Measurements from ENCODE around the gene NDUFA3. TPM values are rescaled to one million over a fixed set of nuclear protein-coding genes. Genes with fewer than 3 reads are reported as not detected.
A peak's percentile ranks its signal among the peaks of the same experiment; 100 is the strongest.

The NDUFA3 gene
- total RNA-seq, 1 experiment from 2014 or later = 85.0 TPM

DNA sequence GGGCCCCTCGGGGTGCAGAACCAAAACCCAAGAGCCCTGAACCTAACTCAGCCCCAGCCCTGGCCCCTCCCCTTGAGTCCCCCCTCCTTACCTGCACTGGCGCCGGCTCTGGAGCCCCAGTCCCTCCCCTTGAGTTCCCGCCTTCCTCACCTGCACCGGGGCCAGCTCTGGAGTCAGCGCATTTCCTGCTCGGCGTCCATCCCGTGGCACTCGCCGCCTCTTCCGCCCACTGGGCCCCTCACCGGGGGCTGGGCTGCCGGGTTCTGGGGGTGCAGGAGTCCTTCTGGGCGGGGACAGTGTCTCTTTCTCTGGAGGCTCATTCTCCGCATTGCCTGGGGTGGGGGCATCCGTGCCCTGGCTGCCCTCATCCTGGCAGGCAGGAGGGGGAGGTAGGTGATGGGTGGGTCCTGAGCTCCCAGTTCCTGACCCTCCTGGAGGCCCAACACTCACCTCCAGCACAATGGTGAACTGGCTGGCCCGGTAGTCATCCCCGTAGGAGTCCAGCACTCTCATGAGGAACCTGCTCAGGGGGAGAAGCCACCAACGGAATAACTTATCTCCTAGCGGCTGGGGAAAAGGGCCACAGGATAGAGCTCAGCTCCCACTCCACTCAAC is 5.3 kb downstream of the NDUFA3 start:
- DNase-seq (ENCODE audit: low read depth) = no peak

DNA sequence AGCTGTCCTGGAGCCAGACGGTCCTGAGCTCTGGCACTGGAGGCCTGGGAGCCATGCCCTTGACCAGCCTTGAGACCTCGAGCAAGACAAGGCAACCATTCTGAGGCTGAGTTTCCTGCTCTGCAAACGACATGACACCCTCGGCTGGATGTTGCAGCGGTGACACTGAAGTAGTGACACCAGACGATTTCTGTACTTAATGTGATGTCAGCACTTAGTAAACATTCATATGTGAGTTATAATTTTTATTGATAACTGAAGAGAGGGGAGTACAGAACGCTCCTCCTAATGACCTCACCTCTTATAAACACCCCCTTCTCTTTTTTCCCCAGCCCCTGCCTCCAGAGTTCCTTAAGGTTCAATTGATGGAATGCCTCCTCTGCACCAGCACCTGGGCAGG is 5.8 kb downstream of the NDUFA3 start:
- DNase-seq (ENCODE audit: low read depth) = no peak

DNA sequence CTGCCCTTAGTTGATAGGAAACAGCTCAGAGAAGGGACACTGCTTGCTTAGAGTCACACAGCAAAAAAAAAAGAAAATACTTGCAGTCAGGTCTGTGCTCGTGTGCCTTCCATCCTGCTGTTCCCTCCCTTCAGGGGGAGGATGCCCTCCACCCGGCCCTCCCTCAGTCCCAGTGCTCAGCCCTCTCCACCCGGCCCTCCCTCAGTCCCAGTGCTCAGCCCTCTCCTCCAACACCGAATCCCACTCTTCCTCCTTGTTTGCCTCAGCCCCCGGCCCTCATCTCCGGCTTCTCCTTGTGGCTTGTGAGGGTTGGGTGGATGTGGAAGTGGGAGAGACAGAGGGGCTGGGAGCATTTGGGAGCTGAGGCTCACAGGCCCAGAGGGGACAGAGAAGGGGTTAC is 7.0 kb downstream of the NDUFA3 start:
- DNase-seq (ENCODE audit: low read depth) = no peak

DNA sequence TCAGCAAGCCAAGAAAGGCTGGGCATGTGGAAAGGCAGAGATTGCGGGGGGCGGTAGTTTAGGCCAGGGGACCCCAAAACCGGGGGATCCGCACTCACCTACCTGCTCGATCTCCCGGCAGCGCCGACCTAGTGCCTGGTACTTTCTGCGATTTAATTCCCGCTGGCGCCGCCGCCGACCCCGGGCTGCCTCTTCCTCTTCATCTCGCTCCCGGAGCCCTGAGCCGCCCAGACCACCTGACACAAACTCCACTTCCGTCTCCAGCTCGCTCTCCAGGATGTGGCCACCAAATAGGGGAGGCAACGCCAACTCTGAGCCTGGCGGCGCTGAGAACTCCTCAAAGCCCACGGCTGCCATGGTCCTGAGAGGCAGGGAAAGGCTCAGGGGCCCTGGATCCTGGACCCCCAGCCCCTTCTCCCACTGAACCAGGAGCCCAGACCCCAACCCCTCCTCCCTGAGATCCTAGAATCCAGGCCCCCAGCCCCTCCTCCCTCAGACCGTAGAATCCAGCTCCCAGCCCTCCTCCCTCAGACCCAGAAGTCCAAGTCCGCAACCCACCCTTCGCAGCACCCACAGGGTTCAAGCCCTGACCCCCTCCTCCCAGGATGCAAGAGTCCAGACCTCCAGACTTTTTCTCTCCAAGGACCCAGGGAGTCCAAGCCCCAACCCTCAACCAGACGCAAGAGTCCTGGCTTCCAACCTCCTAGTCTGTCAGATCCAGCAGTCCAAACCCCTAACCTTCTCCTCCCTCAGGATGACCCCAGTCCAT is 11.9 kb downstream of the NDUFA3 start:
- DNase-seq (ENCODE audit: low read depth) = no peak

DNA sequence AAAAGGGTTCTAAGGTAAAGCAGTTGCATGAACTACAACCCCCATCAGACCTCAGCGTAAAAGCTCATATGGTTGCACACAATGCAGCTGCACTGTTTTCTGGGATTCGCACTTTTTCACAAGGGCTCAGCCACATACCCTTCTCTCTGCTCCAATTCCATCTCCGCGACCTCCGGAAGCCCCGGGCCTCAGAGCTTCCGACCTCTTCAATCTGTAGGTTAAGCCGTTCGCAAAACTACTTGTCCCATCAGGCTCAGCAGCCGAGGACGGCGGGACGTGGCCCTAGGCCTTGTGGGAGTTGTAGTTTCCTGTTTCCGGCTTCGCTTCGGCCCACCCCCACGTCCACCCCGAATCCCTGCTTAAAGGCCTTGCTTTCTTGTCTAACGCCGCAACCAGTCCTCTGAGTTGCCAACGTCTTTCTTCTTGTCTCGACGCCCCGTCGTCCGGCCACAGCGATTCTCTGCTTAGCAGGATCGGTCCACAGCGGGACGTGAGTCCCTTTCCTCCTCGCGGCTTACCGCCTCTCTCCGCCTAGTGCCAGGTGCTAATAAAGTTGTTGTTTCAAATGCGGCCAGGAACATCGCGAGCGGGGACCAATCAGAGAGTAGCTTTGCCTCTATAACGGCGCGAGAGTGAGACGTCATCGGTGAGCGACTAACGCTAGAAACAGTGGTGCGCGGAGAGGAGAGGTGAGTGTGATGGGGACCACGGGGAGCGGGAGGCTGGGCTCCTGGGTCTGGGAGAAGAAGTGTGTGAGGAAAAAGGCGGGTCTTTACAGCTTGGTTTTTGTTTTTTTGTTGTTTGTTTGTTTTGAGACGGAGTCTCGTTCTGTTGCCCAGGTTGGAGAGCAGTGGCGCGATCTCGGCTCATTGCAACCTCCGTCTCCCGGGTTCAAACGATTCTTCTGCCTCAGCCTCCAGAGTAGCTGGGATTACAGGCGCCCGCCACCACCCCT is 12.7 kb downstream of the NDUFA3 start, which contains the start of the genes PRPF31 and TFPT:
Gene PRPF31 (plus strand): TSS at position 646 of the 955 bp plus-strand sequence. CDS start 2,525 bp downstream, outside the sequence.
Gene TFPT (minus strand): TSS at position 549 of the 955 bp plus-strand sequence. CDS start 388 bp downstream, at position 161.
- DNase-seq (ENCODE audit: low read depth) = peak; percentile 98

DNA sequence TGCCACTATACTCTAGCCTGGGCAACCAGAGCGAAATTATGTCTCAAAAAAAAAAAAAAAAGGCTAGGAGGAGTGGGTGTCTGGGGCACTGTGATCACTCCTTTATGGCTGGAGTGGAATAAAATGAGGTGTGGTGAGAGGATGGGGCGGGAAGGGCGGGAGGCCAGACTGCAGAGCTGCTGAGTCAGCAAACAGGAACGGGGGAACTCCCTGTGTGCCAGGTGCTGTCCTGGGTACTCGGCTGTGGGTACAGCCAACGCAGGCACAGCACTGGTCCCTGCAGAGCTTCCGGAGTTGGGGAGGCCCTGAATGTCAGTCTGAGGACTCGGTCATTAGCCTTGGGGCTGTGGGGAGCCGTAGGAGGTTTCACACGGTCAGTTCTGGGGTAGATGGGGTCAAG is 18.6 kb downstream of the NDUFA3 start:
- no peak for DNase-seq (ENCODE audit: low read depth)

DNA sequence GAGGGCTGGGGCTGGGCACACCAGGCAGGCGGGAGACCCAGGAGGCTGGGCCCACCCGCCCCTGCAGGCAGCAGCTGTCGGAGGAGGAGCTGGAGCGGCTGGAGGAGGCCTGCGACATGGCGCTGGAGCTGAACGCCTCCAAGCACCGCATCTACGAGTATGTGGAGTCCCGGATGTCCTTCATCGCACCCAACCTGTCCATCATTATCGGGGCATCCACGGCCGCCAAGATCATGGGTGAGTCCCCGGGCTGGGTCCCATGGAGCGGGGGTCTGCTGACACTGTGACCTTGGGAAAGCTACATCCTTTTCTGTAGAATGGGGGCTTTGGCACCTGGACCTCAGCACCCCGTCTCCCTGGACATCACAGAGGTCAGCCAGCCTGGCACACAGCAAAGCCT is 21.0 kb downstream of the NDUFA3 start:
- no peak for DNase-seq (ENCODE audit: low read depth)

DNA sequence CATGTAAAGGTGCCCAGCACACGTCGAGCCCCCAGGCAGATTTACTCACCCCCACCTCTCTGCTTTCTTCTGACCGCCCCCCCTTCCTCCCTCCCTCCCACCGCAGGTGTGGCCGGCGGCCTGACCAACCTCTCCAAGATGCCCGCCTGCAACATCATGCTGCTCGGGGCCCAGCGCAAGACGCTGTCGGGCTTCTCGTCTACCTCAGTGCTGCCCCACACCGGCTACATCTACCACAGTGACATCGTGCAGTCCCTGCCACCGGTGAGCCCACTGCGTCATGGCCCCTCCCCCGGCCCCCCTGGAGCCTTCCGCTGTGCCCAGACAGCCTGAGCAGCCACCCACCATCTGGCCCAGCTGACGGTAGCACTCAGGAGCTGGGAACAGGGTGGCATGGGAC is 21.7 kb downstream of the NDUFA3 start:
- no peak for DNase-seq (ENCODE audit: low read depth)

DNA sequence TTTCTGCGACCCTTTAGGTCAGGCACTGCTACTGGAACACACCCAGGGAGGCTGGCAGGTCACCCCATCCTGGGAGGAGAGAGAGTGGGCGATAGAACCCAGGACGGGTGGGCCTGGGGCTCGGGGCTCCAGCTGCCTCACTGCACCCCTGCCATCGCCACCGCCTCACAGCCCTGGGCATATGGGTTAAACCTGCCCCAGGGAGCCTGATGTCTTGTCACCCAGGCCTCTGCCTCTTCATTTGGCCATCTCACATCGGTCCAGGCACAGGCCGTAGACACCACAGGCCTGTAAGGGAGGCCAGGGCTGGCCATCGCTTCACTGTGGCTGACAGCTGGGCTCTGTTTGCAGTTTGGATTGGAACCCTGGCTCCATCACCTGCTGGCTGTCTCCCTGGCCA is 23.1 kb downstream of the NDUFA3 start:
- DNase-seq (ENCODE audit: low read depth) = no peak

DNA sequence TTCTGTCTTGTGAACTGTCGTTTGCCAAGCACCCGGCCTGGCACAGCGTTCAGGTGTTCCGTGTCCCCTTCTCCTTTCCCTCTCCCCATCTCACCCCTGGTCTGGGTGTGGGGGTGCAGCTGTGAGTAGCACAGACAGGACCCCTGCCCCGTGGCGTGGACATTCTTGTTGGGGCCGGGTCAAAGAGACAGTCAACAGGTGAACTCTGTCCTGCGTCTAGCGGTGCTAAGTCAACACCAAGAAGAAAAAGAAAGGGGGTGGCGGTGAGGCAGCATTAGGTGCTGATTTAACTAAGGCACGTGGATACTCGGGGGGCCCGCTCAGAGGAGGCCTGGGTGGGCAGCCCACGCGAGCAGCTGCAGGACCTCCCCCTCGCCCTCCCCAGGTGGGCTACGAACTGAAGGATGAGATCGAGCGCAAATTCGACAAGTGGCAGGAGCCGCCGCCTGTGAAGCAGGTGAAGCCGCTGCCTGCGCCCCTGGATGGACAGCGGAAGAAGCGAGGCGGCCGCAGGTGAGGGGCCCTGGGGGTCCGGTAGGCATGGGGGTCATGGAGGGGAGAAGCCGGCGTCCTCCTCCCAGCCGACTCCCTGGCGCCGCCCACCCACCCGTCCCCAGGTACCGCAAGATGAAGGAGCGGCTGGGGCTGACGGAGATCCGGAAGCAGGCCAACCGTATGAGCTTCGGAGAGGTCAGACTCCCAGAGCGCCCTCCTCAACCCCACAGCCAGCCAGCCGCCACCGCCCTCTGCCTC is 25.2 kb downstream of the NDUFA3 start:
- no peak for DNase-seq (ENCODE audit: low read depth)

DNA sequence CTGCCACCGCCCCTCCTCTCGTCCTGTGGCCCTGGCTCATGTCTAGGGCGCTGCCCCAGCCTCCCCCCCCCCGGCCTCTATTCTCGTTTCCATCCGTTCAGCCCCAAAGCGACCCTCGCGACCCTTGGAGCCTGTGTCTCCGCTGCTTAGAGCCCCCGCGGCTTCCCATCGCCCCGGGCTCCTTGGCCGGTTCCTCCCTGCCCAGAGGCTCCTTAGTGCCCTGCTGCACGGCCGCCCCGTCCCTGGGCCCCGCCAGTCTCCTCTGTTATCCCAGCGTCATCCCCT is 25.7 kb downstream of the NDUFA3 start:
- DNase-seq (ENCODE audit: low read depth) = no peak

DNA sequence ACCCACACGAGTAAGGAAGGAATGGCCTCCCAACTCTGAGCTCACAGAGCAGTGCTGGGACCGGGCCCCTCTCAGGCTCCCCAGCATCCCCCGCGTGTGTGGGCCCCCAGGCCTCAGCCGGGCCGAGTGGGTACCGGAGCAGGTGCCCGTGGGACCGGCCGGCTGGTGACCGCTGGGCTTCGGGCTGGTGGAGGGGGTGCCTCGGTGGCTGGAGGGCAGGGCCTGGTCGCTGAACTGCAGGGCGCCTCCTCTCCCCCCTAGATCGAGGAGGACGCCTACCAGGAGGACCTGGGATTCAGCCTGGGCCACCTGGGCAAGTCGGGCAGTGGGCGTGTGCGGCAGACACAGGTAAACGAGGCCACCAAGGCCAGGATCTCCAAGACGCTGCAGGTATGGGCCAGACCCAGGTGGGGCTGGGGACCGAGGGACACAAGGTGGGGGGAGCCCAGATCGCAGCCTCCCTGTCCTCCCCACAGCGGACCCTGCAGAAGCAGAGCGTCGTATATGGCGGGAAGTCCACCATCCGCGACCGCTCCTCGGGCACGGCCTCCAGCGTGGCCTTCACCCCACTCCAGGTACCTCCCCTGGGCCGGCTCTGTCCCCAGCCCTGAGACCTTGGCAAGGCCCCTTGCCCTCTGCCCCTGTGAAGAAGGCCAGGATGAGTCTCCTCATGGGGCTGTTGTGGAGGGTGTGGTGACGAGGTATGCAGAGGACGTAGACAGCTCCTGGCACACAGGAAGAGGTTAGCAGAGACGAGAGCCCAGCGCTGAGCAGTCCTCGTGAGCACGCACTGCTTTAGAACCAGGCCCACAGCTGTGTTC is 26.4 kb downstream of the NDUFA3 start:
- no peak for DNase-seq (ENCODE audit: low read depth)

DNA sequence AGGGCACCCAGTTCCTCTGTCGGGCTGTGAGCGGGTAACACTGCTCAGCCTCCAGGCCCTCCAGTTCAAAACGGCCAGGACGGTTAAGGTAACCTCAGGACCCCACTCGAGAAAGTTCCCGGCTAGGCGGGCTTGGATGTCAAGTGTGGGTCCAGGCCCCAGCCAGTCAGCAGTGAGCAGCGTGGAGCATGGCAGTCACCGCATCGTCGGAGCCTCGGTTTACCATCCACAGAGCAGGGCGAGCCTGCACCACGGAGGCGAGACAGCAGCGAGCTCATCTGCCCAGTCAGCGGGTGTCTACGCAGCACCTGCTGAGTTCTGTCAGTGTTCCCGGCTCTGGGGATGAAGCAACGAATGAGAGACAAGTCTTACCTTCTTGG is 27.0 kb downstream of the NDUFA3 start:
- DNase-seq (ENCODE audit: low read depth) = no peak

DNA sequence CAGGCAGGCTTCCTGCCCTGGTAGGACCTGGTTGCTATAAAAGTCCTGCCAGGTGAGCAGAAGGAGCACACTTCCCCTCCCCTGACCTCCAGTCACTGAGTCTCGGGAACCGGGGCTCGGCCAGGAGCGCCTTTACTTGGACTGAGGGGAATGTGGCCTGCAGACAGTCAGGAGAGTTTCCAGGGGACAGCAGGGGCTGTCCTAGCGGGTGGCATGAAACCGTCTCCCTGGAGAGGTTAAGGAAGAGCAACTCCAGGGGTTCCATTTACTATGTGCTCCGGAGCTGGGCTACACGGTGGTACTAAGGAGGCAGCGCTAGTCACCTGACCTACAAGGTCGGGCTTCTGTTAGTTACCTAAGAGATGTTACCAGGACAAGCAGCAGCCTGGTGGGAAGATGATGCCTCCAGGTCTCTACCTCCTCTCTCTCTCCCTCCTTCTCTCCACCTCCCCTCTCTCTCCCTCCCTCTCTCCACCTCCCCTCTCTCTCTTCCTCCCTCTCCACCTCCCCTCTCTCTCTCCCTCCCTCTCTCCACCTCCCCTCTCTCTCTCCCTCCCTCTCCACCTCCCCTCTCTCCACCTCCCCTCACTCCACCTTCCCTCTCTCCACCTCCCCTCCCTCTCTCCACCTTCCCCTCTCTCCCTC is 30.8 kb downstream of the NDUFA3 start:
- DNase-seq (ENCODE audit: low read depth) = no peak

DNA sequence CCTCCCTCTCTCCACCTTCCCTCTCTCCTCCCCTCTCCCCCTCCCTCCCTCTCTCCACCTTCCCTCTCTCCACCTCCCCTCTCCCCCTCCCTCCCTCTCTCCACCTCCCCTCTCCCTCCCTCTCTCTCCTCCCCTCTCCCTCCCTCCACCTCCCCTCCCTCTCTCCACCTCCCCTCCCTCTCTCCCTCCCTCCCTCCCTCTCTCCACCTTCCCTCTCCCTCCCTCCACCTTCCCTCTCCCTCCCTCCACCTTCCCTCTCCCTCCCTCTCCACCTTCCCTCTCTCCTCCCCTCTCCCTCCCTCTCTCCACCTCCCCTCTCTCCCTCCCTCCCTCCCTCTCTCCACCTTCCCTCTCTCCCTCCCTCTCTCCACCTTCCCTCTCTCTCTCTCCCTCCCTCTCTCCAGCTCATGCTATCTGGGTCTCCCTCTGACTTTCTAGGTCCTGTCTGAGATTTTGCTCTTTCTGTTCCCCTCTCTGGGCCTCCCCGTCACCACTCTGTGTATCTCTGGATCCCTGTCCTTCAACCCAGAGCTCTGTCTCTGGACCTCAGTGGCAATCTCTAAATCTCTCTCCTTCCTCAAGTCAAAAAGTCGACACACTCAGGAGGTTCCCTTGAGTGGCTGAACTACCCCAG is 31.4 kb downstream of the NDUFA3 start:
- DNase-seq (ENCODE audit: low read depth) = no peak

DNA sequence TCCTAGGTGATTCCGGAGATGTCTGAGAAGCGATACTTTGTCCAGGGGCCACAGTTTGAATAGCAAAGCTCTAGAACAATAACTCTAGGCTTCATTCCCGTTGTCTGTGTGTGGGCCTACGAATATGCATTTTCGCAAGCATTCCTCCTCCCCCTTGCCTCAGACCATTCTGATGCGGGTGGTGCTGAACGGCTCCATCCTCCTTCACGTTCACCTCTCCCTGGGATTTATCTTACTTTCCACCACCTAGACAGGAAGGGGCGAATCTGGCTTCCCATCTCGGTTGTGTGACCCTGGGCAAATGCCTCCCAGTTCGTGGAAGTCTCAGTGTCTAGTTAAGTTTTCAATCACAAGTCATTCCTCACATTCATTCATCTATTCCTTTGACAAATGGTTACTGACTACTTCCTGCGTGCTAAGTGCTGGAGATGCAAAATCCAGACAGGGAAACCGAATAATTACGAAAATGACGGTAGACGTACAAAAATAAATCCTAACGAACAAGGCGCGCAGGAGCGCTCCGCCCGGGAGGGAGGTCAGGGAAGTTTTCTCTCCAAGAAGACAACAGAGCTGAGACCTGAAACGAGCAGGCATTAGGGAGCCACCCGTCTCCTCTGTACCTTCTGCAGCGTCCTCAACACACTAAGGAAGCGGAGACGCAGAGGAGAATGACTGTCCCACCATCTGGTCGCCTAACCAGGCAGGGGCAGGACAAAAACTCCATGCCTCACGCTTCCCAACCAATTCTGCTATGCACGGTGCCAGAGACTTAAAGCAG is 33.6 kb downstream of the NDUFA3 start:
- DNase-seq (ENCODE audit: low read depth) = no peak

DNA sequence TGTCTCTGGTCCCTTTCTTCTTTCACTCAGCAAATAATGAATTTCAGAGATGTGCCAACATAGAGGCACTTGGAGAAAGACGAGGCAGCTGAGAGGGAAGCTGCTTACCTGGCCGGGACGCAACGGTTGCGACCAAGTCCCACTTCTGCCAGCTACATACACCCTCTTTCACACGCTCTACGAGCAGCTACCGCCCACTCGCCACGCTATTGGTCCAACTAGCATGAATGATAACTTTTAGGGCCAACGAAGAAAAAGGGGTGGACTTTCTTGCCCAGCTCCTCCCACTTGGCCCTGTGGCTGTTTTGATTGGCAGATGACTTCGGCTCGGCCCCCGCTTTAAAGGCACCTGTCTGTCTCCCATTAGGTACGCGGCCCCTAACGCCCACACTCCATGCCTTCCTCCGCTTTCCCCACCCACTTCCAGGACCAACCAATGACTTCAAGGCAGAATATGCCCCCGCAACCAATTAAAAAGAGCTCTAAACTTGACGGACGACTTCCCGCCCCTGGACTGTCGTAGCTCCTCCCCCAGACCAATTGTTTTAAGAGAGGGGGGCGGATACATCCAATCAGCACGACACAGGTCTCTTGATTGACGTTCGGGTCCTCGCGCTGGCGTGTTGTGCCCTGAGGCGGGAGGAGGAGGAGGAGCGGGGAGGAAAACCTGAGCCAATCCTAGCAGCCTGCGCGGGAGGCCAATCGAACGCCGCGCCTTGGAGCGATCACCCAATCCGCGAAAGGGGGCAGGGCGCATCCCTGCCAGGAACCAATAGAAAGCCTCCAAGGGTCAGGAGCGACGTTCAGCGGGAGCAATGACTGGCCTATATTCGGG is 34.4 kb downstream of the NDUFA3 start:
- peak; percentile 100 for DNase-seq (ENCODE audit: low read depth)

Data from LHCN-M2 (cell line).